ENCODE data around the gene NDUFB4.
A peak's percentile ranks its signal among the peaks of the same experiment; 100 is the strongest.

Gene NDUFB4

GRCh38 chr3:120640231-120640630 lies 44.1 kb downstream of the NDUFB4 start:
- H3K4me3 ChIP-seq (ENCODE audit: low read length, poor library complexity, severe bottlenecking), result no peak overlapping the region
- no peaks in the 10 kb centered on the region for H3K79me2 ChIP-seq (ENCODE audit: insufficient read depth, low read length)
- no peak overlapping the region for H3K9ac ChIP-seq (ENCODE audit: low read depth, low read length, poor library complexity, severe bottlenecking)
- H3K36me3 ChIP-seq (ENCODE audit: insufficient read depth, low read length), result no peaks in the 10 kb centered on the region
- no peaks in the 10 kb centered on the region for H4K20me1 ChIP-seq (ENCODE audit: insufficient read depth, low read length, poor library complexity, severe bottlenecking)
- no peaks in the 10 kb centered on the region for H3F3A ChIP-seq (ENCODE audit: low read depth)
- H3K9me2 ChIP-seq (replicated peaks; ENCODE audit: low read depth, low read length), result no peaks in the 10 kb centered on the region
- TF ChIP-seq CTCF (conservative IDR thresholded peaks at IDR 0.05; ENCODE audit: low read length) (no peak), EZH2phosphoT487 (IDR thresholded peaks at IDR 0.05; ENCODE audit: borderline replicate concordance) (no peak)
- H3K27me3 ChIP-seq (ENCODE audit: insufficient read depth, low read length, poor library complexity, severe bottlenecking), result no peaks in the 10 kb centered on the region
- H3K9me3 ChIP-seq (ENCODE audit: insufficient read depth, low read depth, low read length), result no peaks in the 10 kb centered on the region
- no peak overlapping the region for H3K4me2 ChIP-seq (ENCODE audit: low read depth, low read length, poor library complexity, severe bottlenecking)
- no peak overlapping the region for H2AFZ ChIP-seq (ENCODE audit: low read length)
- H3K4me1 ChIP-seq (ENCODE audit: insufficient read depth, low read length, poor library complexity, severe bottlenecking), result no peaks in the 10 kb centered on the region

- Histone ChIP-seq H3K9me3 (ENCODE audit: insufficient read depth, low read depth, low read length) (no peaks in the 10 kb centered on the region), H3K4me1 (ENCODE audit: insufficient read depth, low read length, poor library complexity, severe bottlenecking) (no peaks in the 10 kb centered on the region), H3K27me3 (ENCODE audit: insufficient read depth, low read length, poor library complexity, severe bottlenecking) (no peaks in the 10 kb centered on the region), H3K36me3 (ENCODE audit: insufficient read depth, low read length) (no peaks in the 10 kb centered on the region), H4K20me1 (ENCODE audit: insufficient read depth, low read length, poor library complexity, severe bottlenecking) (no peaks in the 10 kb centered on the region), H3K9ac (ENCODE audit: low read depth, low read length, poor library complexity, severe bottlenecking) (no peak overlapping the region), H3K9me2 (replicated peaks; ENCODE audit: low read depth, low read length) (no peaks in the 10 kb centered on the region), H3F3A (ENCODE audit: low read depth) (no peaks in the 10 kb centered on the region), H3K4me2 (ENCODE audit: low read depth, low read length, poor library complexity, severe bottlenecking) (no peak overlapping the region), H3K79me2 (ENCODE audit: insufficient read depth, low read length) (no peaks in the 10 kb centered on the region), H3K4me3 (ENCODE audit: low read length, poor library complexity, severe bottlenecking) (no peak overlapping the region), H2AFZ (ENCODE audit: low read length) (no peak overlapping the region)
- no peak for TF ChIP-seq EZH2phosphoT487 (IDR thresholded peaks at IDR 0.05; ENCODE audit: borderline replicate concordance)
- TF ChIP-seq CTCF (conservative IDR thresholded peaks at IDR 0.05; ENCODE audit: low read length), result no peak
Measured at GRCh38 chr3:120641696-120642246, 45.6 kb downstream of the NDUFB4 start.

- H3K9me2 ChIP-seq (replicated peaks; ENCODE audit: low read depth, low read length), result no peaks in the 10 kb centered on the region
- H3K4me1 ChIP-seq (ENCODE audit: insufficient read depth, low read length, poor library complexity, severe bottlenecking), result no peaks in the 10 kb centered on the region
- peak overlapping the region; percentile 19 for H3K4me2 ChIP-seq (ENCODE audit: low read depth, low read length, poor library complexity, severe bottlenecking)
- H3K79me2 ChIP-seq (ENCODE audit: insufficient read depth, low read length), result no peaks in the 10 kb centered on the region
- TF ChIP-seq EZH2phosphoT487 (IDR thresholded peaks at IDR 0.05; ENCODE audit: borderline replicate concordance) (no peak), CTCF (conservative IDR thresholded peaks at IDR 0.05; ENCODE audit: low read length) (no peak; the same call in 1 of the 2 replicates)
- H3K36me3 ChIP-seq (ENCODE audit: insufficient read depth, low read length), result no peaks in the 10 kb centered on the region
- no peaks in the 10 kb centered on the region for H3K27me3 ChIP-seq (ENCODE audit: insufficient read depth, low read length, poor library complexity, severe bottlenecking)
- no peaks in the 10 kb centered on the region for H3K9me3 ChIP-seq (ENCODE audit: insufficient read depth, low read depth, low read length)
- no peak overlapping the region for H3K4me3 ChIP-seq (ENCODE audit: low read length, poor library complexity, severe bottlenecking)
- no peaks in the 10 kb centered on the region for H4K20me1 ChIP-seq (ENCODE audit: insufficient read depth, low read length, poor library complexity, severe bottlenecking)
- H3K9ac ChIP-seq (ENCODE audit: low read depth, low read length, poor library complexity, severe bottlenecking), result no peak overlapping the region
- 0 out of 2 replicates have a peak overlapping the region, but pooled peaks have one; percentile 75 for H2AFZ ChIP-seq (ENCODE audit: low read length)
- H3F3A ChIP-seq (ENCODE audit: low read depth), result no peaks in the 10 kb centered on the region
Measured at GRCh38 chr3:120642368-120642948, 46.3 kb downstream of the NDUFB4 start.
